ENCODE measurements around the gene ZNF778. TPM values are rescaled to one million over a fixed set of nuclear protein-coding genes. Genes with fewer than 3 reads are reported as not detected.
A peak's percentile ranks its signal among the peaks of the same experiment; 100 is the strongest.

The ZNF778 gene
- total and polyA plus RNA-seq, 2 donors (not counting 1 experiment from before 2014, with no cell fraction given): 2.2 to 13.4 TPM

DNA sequence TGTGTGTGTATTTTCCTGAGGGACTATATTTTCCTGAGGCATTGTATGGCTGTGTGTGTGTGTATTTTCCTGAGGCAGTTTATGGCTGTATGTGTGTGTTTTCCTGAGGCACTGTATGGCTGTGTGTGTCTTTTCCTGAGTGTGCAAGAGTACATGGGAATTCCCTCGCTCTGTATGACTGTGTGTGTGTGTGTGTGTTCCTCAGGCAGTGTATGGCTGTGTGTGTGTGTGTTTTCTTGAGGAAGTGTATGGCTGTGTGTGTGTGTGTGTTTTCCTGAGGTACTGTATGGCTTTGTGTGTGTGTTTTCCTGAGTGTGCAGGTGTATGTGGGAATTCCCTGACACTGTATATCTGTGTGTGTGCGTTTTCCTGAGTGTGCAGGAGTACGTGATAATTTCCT lies 4.1 kb downstream of the ZNF778 start:
- Histone ChIP-seq H3K4me2 (replicated peaks; ENCODE audit: low read depth, low read length, poor library complexity, severe bottlenecking) (no peak overlapping the region), H3K27me3 (replicated peaks in 1 of 4; ENCODE audit: control extremely low read depth in 1 of 4, control insufficient read depth in 3 of 4, insufficient read depth in 4 of 4, low read length in 3 of 4) (no peaks in the 10 kb centered on the region), H3K4me3 (ENCODE audit: control extremely low read depth in 1 of 5, extremely low read depth in 1 of 5, insufficient read depth in 1 of 5, low read depth in 2 of 5, low read length in 4 of 5) (no peak overlapping the region), H3K27ac (ENCODE audit: low read length in 2 of 2) (no peak overlapping the region), H3K4me1 (ENCODE audit: control insufficient read depth in 2 of 2, insufficient read depth in 2 of 2, low read length in 2 of 2) (peaks cover 8 to 11% of the 10 kb centered on the region in 2 donors), H4K20me1 (ENCODE audit: control insufficient read depth, insufficient read depth, low read length, poor library complexity, severe bottlenecking) (no peaks in the 10 kb centered on the region), H3K79me2 (ENCODE audit: control insufficient read depth, insufficient read depth, low read length) (peaks cover 18% of the 10 kb centered on the region), H2AFZ (ENCODE audit: insufficient read depth, low read depth, low read length, poor library complexity, severe bottlenecking) (no peak overlapping the region), H3K36me3 (replicated peaks in 1 of 2; ENCODE audit: control extremely low read depth in 1 of 2, control insufficient read depth in 1 of 2, extremely low read depth in 1 of 2, insufficient read depth in 2 of 2, low read length in 1 of 2) (peaks cover 1 to 35% of the 10 kb centered on the region in 2 experiments), H3K9me3 (ENCODE audit: control extremely low read depth in 1 of 3, control insufficient read depth in 2 of 3, insufficient read depth in 1 of 3, low read length in 2 of 3) (peaks cover 0 to 3% (median 0%) of the 10 kb centered on the region in 3 donors), H3K9ac (ENCODE audit: low read length) (no peak overlapping the region)
- no peak for ATAC-seq (ENCODE audit: low read depth)
- no peak overlapping the region for H3K27ac Mint-ChIP-seq
- POLR2A ChIA-PET: interaction anchor here (0.7 kb wide), 1 partner anchor 652 kb away, joined by 3 read pairs; no protein-coding TSS in a partner anchor
- 100% methylated on average over 3 of the region's 3 CpGs for WGBS (ENCODE audit: insufficient coverage)
- H3K4me3 Mint-ChIP-seq: no peak overlapping the region
- CTCF ChIA-PET: no interaction called here
- peaks cover 12% of the 10 kb centered on the region for H3K4me1 Mint-ChIP-seq
- H3K9me3 Mint-ChIP-seq (ENCODE audit: insufficient read depth): no peaks in the 10 kb centered on the region
- intact Hi-C loops (cut with micrococcal nuclease): no loop called here
- TF ChIP-seq EZH2 (IDR thresholded peaks at IDR 0.05; ENCODE audit: borderline replicate concordance, insufficient read depth, low read depth, low read length, poor library complexity, severe bottlenecking): no peak
- TF ChIP-seq, protein P1, sequence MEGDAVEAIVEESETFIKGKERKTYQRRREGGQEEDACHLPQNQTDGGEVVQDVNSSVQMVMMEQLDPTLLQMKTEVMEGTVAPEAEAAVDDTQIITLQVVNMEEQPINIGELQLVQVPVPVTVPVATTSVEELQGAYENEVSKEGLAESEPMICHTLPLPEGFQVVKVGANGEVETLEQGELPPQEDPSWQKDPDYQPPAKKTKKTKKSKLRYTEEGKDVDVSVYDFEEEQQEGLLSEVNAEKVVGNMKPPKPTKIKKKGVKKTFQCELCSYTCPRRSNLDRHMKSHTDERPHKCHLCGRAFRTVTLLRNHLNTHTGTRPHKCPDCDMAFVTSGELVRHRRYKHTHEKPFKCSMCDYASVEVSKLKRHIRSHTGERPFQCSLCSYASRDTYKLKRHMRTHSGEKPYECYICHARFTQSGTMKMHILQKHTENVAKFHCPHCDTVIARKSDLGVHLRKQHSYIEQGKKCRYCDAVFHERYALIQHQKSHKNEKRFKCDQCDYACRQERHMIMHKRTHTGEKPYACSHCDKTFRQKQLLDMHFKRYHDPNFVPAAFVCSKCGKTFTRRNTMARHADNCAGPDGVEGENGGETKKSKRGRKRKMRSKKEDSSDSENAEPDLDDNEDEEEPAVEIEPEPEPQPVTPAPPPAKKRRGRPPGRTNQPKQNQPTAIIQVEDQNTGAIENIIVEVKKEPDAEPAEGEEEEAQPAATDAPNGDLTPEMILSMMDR (IDR thresholded peaks at IDR 0.05): no peak
- no peaks in the 10 kb centered on the region for H3K27me3 Mint-ChIP-seq
- no peak for DNase-seq

DNA sequence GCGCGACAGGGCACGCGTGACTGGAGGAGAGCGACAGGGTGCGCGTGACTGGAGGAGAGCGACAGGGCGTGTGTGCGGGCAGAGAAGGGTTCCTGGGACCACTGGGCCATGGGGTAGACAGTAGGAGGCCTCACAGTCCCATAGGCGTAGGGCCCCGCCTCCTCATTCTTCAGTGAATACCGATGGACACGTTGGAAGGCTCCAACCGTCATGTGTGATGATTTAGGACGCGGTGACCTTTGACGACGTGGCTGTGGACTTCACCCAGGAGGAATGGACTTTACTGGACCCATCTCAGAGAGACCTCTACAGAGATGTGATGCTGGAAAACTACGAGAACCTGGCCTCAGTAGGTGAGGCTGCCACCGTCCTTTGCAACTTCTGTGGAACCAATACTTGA lies 5.4 kb downstream of the ZNF778 start:
- Histone ChIP-seq H2AFZ (ENCODE audit: insufficient read depth, low read depth, low read length, poor library complexity, severe bottlenecking) (no peak overlapping the region), H3K27me3 (replicated peaks in 1 of 4; ENCODE audit: control extremely low read depth in 1 of 4, control insufficient read depth in 3 of 4, insufficient read depth in 4 of 4, low read length in 3 of 4) (no peaks in the 10 kb centered on the region), H3K4me3 (ENCODE audit: control extremely low read depth in 1 of 5, extremely low read depth in 1 of 5, insufficient read depth in 1 of 5, low read depth in 2 of 5, low read length in 4 of 5) (no peak overlapping the region), H4K20me1 (ENCODE audit: control insufficient read depth, insufficient read depth, low read length, poor library complexity, severe bottlenecking) (no peaks in the 10 kb centered on the region), H3K9ac (ENCODE audit: low read length) (no peak overlapping the region), H3K4me2 (replicated peaks; ENCODE audit: low read depth, low read length, poor library complexity, severe bottlenecking) (no peak overlapping the region), H3K79me2 (ENCODE audit: control insufficient read depth, insufficient read depth, low read length) (peaks cover 26% of the 10 kb centered on the region), H3K27ac (ENCODE audit: low read length in 2 of 2) (no peak overlapping the region), H3K36me3 (replicated peaks in 1 of 2; ENCODE audit: control extremely low read depth in 1 of 2, control insufficient read depth in 1 of 2, extremely low read depth in 1 of 2, insufficient read depth in 2 of 2, low read length in 1 of 2) (peaks cover 12 to 48% of the 10 kb centered on the region in 2 experiments), H3K9me3 (ENCODE audit: control extremely low read depth in 1 of 3, control insufficient read depth in 2 of 3, insufficient read depth in 1 of 3, low read length in 2 of 3) (peaks cover 0 to 16% (median 10%) of the 10 kb centered on the region in 3 donors), H3K4me1 (ENCODE audit: control insufficient read depth in 2 of 2, insufficient read depth in 2 of 2, low read length in 2 of 2) (peaks cover 3 to 5% of the 10 kb centered on the region in 2 donors)
- no peaks in the 10 kb centered on the region for H3K9me3 Mint-ChIP-seq (ENCODE audit: insufficient read depth)
- ChIA-PET POLR2A (no interaction called here), CTCF (no interaction called here)
- peaks cover 5% of the 10 kb centered on the region for H3K4me1 Mint-ChIP-seq
- DNase-seq (no peak), ATAC-seq (ENCODE audit: low read depth) (no peak)
- WGBS (ENCODE audit: insufficient coverage): 96% methylated on average over 21 of the region's 21 CpGs
- H3K27me3 Mint-ChIP-seq: no peaks in the 10 kb centered on the region
- no peak overlapping the region for H3K4me3 Mint-ChIP-seq
- peak overlapping the region; percentile 37 for H3K27ac Mint-ChIP-seq
- intact Hi-C loops (cut with micrococcal nuclease): no loop called here
- TF ChIP-seq, protein P1 (IDR thresholded peaks at IDR 0.05): no peak
- TF ChIP-seq EZH2 (IDR thresholded peaks at IDR 0.05; ENCODE audit: borderline replicate concordance, insufficient read depth, low read depth, low read length, poor library complexity, severe bottlenecking): no peak

Data from B cell (primary cell).